Stimulated activated CD8-positive, alpha-beta memory T cell treated with anti-CD3 and anti-CD28 coated beads, Interleukin-7, amount 100 ng/mL, for 48 hours (primary cell): Measurements from ENCODE around the gene SKA3.
"Not testable (repeated sequence)": the region's sequence is repeated elsewhere in the genome, so short reads cannot be mapped to it uniquely, and the experiment has no call there.

ENCODE experiments used
- DNase-seq, 2 donors: peaks; one replicate each; pipeline ENCODE4 v3.0.0-alpha.2; 2020; ENCODE audit warnings: low read depth in 1 of 2; ENCODE audit errors: extremely low read depth in 1 of 2

SKA3 gene

GRCh38 chr13:21171420-21171819 is 4.9 kb downstream of the SKA3 start:
- no peak for DNase-seq

- DNase-seq = not testable (repeated sequence)
These were observed 10.7 kb downstream of the SKA3 start for GRCh38 chr13:21165606-21166005.

- no peak for DNase-seq
These were observed 11.7 kb downstream of the SKA3 start for GRCh38 chr13:21164631-21165030.

DNA sequence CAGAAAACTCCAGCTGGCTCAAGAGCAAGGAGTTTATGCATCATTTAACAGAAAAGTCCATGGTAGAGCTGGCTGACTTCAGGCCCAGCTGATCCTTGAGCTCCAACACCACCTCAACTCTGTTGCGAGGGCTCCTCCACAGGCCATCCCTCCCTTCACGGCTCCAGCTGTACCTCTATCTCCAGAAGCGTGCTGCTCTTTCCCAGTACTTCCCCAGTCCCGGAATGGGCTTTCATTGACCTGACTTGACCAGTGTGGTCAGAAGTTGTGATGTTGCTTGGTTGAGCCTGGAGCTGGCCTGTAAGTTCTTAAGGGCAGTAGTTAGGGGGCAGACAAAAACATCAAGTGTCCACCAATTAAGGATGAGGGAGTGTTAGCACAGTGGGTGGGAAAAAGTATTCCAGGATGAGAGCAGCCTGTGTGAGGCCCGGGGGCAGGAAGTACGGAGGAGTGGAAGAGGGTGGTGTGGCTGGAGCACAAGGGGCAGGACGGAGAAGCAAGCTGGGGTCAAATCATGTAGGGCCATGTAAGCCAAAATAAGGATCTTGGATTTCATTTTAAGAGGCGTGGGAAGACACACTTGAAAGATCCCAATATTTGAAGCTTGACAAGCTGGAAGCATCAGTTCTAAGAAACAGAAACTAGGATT is 24.0 kb downstream of the SKA3 start:
- DNase-seq = no peak

DNA sequence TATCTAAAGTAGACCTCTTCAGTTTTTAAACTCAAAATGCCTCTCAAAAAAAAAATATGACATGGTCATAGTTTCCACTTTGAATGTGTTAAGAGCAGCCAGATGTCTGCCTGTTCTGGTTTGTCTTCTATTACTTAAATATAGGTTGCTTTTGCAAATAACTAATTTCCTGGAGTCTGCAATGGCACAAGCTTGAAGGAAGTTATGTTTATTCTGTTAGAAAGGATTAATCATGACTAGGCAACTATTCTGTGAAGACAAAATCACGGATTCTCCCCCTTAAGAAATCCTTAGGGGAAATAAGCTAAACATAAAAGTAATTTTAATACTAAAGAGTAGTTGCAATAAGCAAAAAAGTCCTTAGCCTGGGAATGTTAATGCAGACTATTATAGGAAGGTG is 26.3 kb downstream of the SKA3 start:
- no peak for DNase-seq

DNA sequence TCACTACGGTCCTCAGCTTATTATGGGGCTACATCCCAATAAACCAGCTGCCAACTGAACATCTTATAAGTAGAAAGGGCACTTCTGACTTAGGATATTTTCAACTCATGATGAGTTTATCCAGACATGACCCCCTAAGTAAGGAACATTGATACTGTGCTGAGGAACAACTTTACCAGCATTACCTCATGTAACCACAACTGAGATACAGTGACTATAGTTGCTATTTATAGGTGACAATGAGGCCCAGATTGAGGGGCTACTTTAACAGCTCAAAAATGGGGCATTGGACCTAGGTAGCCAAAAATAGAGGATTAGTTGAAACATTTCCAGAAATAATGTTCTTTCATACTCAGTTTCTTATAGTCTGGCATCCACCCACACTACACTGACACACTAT is 26.8 kb downstream of the SKA3 start:
- DNase-seq = no peak

- no peak for DNase-seq
These were observed 27.6 kb downstream of the SKA3 start for GRCh38 chr13:21148557-21149258.

DNA sequence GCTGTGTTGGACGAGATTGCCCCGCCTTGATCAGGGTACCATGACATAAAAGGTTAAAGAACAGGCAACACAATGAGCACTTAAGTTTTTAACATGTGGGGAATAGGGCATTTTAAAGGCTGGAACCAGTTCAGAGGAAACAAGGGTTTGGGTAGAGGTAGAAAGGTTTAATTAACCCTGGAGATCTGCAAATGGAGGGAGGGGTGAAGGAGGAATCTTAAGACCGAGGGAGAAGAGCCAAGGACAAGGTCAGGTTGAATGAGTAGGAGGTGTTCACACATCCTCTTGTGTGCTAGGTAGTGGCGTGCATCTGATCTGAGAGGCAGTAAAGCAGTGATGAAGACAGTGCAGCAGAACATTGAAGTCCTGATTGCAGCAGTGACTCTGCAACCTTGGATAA is 28.5 kb downstream of the SKA3 start:
- DNase-seq = no peak

- no peak for DNase-seq
These were observed 33.6 kb downstream of the SKA3 start for GRCh38 chr13:21142766-21143165.

- no peak for DNase-seq
These were observed 37.0 kb downstream of the SKA3 start for GRCh38 chr13:21139374-21139773.

- no peak for DNase-seq
These were observed 37.8 kb downstream of the SKA3 start for GRCh38 chr13:21138561-21138960.

- DNase-seq = no peak
These were observed 38.7 kb downstream of the SKA3 start for GRCh38 chr13:21137696-21138095.

GRCh38 chr13:21135833-21136232 is 40.5 kb downstream of the SKA3 start:
- not testable (repeated sequence) for DNase-seq

DNA sequence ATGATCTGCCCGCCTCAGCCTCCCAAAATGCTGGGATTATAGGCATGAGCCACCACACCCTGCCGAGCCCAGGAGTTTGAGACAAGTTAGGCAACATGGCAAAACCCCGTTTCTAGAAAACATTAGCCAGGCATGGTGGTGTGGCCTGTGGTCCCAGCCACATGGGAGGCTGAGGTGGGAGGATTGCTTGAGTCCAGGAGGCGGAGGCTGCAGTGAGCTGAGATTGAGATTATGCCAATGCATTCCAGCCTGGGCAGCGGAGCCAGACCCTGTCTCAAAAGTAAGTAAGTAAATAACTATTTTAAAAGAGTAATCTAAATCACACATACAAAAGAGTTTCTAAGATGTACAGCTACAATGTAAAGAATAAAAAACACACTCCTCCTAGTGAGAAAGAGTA is 41.9 kb downstream of the SKA3 start:
- no peak for DNase-seq

GRCh38 chr13:21133077-21133476 is 43.3 kb downstream of the SKA3 start:
- no peak for DNase-seq

- no peak for DNase-seq
These were observed 46.2 kb downstream of the SKA3 start for GRCh38 chr13:21130116-21130515.

DNA sequence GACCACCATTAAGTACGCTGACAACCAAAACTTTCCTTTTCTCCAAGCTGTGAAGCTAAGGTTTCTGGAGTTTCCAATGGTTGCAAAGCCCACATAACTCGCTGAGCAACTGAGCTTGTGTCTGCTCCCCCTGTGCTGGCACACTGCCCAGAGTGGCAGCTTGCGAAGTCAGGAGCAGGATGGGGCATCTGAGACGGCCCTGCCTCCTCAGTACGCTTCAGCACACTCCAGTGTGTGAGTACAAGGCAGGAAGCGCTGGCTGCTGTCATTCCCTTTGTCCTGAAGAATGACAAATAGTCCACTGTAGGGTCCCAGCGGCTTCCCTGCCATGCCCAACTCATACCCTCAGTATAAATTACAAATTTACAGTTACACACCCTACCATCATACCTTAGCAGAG is 51.5 kb downstream of the SKA3 start:
- DNase-seq = no peak

DNA sequence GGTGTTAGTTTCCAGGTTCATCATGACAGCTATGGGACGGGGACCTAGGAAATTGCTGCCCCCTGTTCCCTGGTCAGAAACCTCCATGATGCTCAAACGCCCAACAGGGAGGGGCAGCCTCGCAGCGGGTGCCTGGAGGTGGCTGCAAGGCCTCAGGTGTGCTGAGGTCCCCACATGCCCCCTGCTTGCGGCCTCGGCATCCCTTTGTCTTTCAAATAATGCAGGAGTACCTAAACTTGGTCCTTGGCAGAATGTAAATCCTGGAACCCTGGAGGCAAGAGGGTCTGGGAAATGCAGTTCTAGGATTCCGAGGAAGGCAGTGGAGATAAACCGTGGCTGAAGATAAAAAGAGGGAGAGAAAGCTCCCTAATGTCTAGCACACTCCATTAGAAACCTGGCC is 52.4 kb downstream of the SKA3 start:
- no peak for DNase-seq

DNA sequence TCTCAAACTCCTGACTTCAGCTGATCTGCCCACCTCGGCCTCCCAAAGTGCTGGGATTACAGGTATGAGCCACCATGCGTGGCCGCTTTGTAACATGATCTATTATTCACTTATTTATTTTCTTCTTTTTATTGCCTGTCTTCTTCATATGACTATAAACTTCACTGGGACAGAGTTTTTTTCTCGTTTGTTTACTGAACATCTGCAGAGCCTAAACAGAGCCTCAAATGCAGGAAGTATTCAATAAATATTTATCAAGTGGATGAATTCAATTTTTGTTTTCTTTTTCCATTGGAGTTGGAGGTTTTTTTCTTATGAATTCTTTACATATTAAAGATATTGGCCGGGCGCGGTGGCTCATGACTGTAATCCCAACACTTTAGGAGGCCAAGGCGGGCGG is 54.7 kb downstream of the SKA3 start:
- DNase-seq = no peak

GRCh38 chr13:21120191-21120590 is 56.2 kb downstream of the SKA3 start:
- DNase-seq = no peak

GRCh38 chr13:21119526-21119925 is 56.8 kb downstream of the SKA3 start:
- DNase-seq = no peak

GRCh38 chr13:21118180-21118579 is 58.2 kb downstream of the SKA3 start:
- DNase-seq = no peak
